GM21737 (cell line): ENCODE results near the gene CACNB2.
"Not testable (repeated sequence)": the region's sequence is repeated elsewhere in the genome, so short reads cannot be mapped to it uniquely, and the experiment has no call there.

Experiments
- ATAC-seq: cut with Tn5 transposase; IDR thresholded peaks from one replicate; pipeline ENCODE4 v1.9.1; 2021; ENCODE audit warnings: mild to moderate bottlenecking, moderate library complexity; ENCODE audit not compliant: unreplicated experiment

Gene CACNB2

GRCh38 chr10:18144928-18145327 is 4.7 kb downstream of the CACNB2 start:
- no peak for ATAC-seq

- ATAC-seq: no peak
Measured at GRCh38 chr10:18145652-18146051, 5.4 kb downstream of the CACNB2 start.

- no peak for ATAC-seq
Measured at GRCh38 chr10:18149196-18149800, 9.1 kb downstream of the CACNB2 start.

- no peak for ATAC-seq
Measured at GRCh38 chr10:18151356-18151890, 11.2 kb downstream of the CACNB2 start.

- not testable (repeated sequence) for ATAC-seq
Measured at GRCh38 chr10:18153381-18153780, 13.2 kb downstream of the CACNB2 start.

- no peak for ATAC-seq
Measured at GRCh38 chr10:18155321-18155720, 15.1 kb downstream of the CACNB2 start.

GRCh38 chr10:18156797-18157196 is 16.6 kb downstream of the CACNB2 start:
- not testable (repeated sequence) for ATAC-seq

- ATAC-seq: no peak
Measured at GRCh38 chr10:18157881-18158280, 17.7 kb downstream of the CACNB2 start.

- no peak for ATAC-seq
Measured at GRCh38 chr10:18158773-18159265, 18.6 kb downstream of the CACNB2 start.

GRCh38 chr10:18159557-18159956 is 19.3 kb downstream of the CACNB2 start:
- no peak for ATAC-seq

GRCh38 chr10:18162021-18162627 is 21.9 kb downstream of the CACNB2 start:
- ATAC-seq: no peak

GRCh38 chr10:18164093-18164492 is 23.9 kb downstream of the CACNB2 start:
- no peak for ATAC-seq

GRCh38 chr10:18164748-18165361 is 24.6 kb downstream of the CACNB2 start:
- no peak for ATAC-seq

- ATAC-seq: no peak
Measured at GRCh38 chr10:18178854-18179483, 38.7 kb downstream of the CACNB2 start.

- no peak for ATAC-seq
Measured at GRCh38 chr10:18179891-18180290, 39.7 kb downstream of the CACNB2 start.

GRCh38 chr10:18181382-18181781 is 41.2 kb downstream of the CACNB2 start:
- not testable (repeated sequence) for ATAC-seq

- no peak for ATAC-seq
Measured at GRCh38 chr10:18185621-18186020, 45.4 kb downstream of the CACNB2 start.

GRCh38 chr10:18190840-18191239 is 50.6 kb downstream of the CACNB2 start:
- ATAC-seq: no peak

- ATAC-seq: no peak
Measured at GRCh38 chr10:18194634-18195033, 54.4 kb downstream of the CACNB2 start.

GRCh38 chr10:18195060-18195799 is 55.0 kb downstream of the CACNB2 start:
- no peak for ATAC-seq
